Measurements from ENCODE around the gene TSKU.

DNA sequence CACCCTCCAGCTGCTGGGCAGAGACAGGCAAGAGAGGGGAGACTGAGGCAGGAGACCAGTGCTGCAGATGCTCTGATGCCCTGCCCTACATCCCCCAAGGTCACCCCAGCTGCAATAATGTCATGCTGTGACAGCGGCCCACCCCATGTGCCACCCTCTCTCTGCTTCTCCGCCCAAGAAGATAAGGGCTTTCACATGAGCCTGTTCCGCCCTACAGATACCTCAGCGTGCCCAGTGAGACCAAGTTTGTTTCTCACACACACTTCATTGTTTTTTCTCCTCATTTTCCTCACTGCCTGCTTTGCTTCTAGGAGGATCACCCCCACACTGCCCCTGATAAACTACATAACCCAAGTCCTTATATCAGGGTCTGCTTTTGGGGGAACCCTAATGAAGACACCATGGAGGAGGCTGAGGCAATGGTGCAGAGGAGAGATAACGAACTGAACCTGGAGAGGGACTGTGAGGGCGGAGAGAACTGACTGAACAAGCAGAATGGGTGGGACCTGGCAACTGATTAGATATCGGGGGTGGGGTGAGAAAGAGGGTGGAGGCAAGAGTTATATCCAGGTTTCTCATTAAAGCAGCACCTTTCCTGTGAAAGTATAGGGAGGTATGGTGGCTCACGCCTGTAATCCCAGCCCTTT, 37.5 kb upstream of the TSKU start:
- no peak for TF ChIP-seq POLR2A (IDR thresholded peaks at IDR 0.05)
- no peak for TF ChIP-seq CTCF (IDR thresholded peaks at IDR 0.05)
